HG03469 (cell line): ENCODE results near the gene GLIS2.

Experiments
- ATAC-seq: cut with Tn5 transposase; IDR thresholded peaks from one replicate; pipeline ENCODE4 v1.9.1; 2021; ENCODE audit warnings: mild to moderate bottlenecking, moderate library complexity, moderate number of reproducible peaks; ENCODE audit not compliant: unreplicated experiment

Gene GLIS2

DNA sequence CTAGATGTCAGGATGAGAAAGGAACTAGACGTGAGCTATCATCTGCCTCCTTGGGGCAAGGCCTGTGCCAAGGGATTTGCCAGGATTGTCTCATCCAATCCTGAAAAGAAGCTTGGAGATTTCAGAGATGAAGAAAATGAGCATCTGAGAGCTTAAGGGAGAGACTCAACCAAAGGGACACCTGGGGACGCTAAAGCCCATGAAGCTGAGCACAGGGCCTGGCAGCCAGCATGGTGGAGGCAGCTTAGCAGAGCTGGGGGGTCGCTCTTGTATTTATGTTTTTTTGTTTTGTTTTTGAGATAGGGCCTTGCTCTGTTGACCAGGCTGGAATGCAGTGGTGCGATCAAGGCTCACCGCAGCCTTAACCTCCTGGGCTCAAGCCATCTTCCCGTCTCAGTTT is 18.4 kb upstream of the GLIS2 start:
- ATAC-seq, result no peak

- ATAC-seq, result no peak
These were observed 16.9 kb upstream of the GLIS2 start for GRCh38 chr16:4298761-4299522.

- no peak for ATAC-seq
These were observed 14.7 kb upstream of the GLIS2 start for GRCh38 chr16:4301177-4301576.

GRCh38 chr16:4301968-4302367 is 13.9 kb upstream of the GLIS2 start:
- ATAC-seq, result no peak

DNA sequence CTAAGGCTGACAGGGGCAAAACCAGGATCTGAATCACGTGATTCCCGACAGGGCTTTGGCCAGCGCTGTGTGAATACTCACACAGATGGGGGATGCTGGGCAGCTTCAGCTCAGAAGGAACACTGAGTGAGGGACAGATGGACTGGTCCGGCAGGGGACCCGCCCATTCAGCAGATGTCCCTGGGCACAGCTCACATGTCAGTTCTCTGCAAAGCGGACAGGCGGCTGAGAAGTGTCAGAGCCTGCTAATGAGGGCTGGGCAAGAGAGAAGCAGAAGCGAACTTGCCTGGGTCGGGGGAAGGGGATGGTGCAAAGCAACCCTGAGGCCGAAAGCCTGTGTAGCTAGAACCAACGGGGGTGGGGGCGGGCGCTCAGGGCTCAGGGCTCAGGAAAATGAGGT is 11.9 kb upstream of the GLIS2 start:
- ATAC-seq, result no peak

DNA sequence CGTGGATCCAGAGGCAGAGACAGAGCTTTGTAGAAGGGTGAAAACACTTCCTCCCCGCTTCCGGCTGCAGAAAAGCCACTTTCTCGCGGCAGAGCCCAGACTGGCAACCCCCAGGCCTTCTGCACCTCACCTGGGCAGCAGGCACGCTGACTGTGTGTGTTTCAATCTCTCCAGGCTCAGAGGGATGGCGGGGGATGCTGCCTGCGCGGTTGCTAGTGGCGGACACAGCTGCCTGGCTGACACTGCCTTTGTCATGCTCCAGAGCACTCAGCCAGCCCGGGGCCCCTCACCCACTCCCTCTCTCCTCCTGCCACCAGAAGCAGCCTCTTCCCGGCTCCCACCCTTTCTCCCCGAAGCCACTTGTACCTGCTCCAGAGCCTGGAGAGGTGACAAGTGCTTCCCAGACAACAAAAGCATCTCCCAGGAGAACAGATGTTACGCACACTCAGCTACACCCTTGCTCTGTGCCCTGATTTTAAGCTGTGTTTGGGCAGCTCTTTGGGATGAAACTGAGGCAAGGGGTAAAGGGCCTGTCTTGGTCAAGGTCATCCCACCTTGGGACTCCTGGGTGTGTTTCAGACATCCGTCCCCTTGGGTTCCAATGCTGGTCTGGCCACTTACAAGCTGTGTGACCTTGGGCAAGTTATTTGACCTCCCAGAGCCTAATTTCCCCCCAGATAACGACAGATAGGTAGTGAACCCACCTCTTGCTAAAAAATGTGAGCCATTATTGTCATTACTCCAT is 9.2 kb upstream of the GLIS2 start:
- no peak for ATAC-seq

- ATAC-seq, result peak; percentile 90
These were observed 8.4 kb upstream of the GLIS2 start for GRCh38 chr16:4307215-4308037.

- ATAC-seq, result no peak
These were observed 6.6 kb upstream of the GLIS2 start for GRCh38 chr16:4309102-4309832.

DNA sequence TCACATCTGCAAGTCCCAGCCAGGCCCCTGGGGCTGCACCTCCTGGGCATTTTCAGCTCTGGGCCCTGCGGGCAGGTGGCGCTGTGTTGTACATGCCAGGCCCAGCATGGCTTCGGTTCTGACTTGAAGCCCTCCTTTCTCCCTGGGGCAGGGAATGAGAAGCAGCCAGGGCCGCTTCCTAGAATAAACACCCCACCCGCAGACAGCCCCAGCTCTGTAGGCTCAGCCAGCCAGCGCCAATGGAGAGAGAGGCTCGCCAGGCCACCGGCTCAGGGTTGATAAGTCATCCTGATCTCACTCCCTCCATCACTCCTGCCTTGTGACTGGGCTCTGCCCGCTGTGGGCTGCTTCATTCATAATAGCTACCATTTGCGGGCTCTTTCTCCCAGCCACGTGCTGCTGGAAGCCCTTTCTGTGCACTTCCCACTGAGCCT is 6.0 kb upstream of the GLIS2 start:
- no peak for ATAC-seq

- no peak for ATAC-seq
These were observed 2.0 kb upstream of the GLIS2 start for GRCh38 chr16:4313563-4314531.

GRCh38 chr16:4314532-4315185 is 1.2 kb upstream of the GLIS2 start:
- no peak for ATAC-seq

- no peak for ATAC-seq
These were observed 419 bp downstream of the GLIS2 start for GRCh38 chr16:4316108-4316863.

DNA sequence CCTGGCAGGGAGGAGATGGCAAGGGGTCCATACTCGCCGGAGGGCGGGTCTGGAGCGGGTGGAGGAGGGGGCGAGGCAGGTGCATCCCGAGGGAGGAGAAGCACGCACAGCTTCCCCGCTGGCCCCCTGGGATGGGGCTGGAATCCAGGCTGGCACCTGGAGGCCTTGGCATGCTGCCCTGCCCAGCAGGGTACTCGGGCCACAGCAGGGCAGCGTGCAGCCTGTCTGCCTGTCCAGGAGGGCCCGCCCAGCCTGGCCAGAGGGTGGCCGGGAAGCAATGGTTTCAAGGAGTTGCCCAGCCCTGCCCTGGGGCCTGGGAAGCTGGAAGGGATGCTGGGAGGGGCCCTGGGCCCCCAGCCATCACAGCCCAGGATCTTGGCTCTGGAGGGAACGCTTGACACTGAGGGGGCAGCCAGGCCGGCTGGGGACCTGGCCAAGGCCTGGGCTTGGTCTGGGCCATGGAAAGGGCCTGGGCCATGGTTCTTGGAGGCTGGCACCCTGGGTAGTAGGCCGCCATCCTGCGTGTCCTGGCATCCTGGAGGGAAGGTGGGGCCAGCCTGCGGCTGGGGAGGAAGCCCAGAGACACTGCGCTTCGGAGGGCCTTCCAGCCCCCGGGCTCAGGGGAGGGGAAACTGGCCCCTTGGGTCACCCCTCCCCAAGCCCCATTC is 1.1 kb downstream of the GLIS2 start:
- ATAC-seq, result no peak

DNA sequence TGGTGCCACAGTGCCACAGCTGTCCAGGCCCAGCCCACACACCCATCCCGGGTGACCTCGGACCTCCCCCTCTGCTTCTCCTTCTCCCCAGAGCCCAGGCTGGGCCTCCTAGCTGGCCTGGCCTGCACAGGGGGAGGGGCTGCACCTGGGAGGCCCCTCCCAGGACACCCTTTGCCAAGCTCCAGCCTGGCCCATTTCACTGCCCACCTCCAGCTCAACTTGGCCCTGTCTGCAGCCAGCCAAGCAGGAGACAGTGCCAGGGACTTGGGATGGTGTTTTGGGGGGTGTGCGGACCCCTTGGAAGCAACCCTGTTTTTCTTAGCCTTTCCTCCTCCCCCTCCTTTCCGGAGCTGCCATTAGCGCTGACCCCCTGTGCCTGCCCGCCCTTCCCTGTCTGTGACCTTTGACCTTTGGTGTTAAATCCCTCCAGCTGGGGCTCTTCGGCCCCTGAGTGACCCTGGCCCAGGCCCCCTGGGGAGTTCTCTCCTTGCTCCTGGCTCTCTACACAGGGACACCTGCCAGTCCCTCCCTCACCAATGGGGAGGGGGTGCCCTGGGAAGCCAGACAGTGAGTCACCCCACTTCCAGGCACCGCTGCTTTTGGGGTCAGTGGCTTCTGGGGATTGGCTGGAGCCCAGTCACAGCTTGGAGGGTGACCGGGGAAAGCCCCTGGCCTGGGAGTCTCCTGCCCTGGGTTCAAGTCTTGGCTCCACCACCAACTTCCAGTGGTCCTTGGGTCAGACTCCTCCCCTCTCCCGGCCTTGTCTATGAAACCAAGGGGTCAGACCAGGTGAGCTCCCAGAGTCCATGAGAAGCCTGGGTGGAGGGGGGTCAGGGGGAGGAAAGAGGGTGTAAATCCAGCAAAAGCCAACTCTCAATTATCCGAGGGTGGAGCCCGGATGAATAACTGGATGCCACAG is 1.9 kb downstream of the GLIS2 start:
- ATAC-seq, result no peak

DNA sequence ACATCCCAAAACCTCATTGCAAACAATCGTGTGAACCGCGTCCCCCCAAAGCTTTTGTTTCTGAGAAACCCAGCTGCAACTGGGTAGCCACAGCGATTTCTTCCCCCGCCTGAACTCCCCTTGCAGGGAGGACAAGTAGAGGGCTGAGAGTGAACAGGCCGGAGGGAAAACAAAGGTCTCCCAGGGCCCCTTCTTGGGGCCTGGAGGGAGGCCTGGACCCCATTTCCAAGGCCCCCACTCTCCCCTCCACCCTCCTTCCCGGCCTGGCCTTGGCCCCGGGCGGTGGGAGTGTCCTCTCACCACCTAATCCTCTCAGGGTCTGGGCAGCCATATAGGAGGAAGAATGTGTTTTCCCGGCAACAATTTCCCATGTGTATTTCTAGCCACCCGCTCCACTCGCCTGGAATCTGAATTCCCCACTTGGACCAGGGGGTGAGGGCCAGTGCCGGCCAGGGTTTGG is 2.6 kb downstream of the GLIS2 start:
- ATAC-seq, result no peak

GRCh38 chr16:4318967-4319366 is 3.1 kb downstream of the GLIS2 start:
- no peak for ATAC-seq
